H9 (cell line): ENCODE data around the gene SLC16A11. TPM values are rescaled to one million over a fixed set of nuclear protein-coding genes. Genes with fewer than 3 reads are reported as not detected.

Experiments
- DNase-seq: peaks from one replicate; pipeline ENCODE4 v3.0.0-alpha.2; 2017
- H2AFZ ChIP-seq: one replicate; pipeline ENCODE4 v1.6.1; 2013; ENCODE audit warnings: mild to moderate bottlenecking, low read length, control low read depth, moderate library complexity
- H2AK5ac ChIP-seq: 2 replicates; pipeline ENCODE4 v1.6.1; 2013; ENCODE audit warnings: low read length, control low read depth, mixed read lengths; ENCODE audit not compliant: insufficient read length
- H2BK120ac ChIP-seq: one replicate; pipeline ENCODE4 v1.6.1; 2013; ENCODE audit warnings: low read depth, mild to moderate bottlenecking, low read length, control low read depth, inconsistent platforms; ENCODE audit not compliant: poor library complexity, severe bottlenecking
- H2BK12ac ChIP-seq: 2 replicates; pipeline ENCODE4 v1.6.1; 2013; ENCODE audit warnings: low read length, control low read depth, mixed read lengths, low read depth; ENCODE audit not compliant: insufficient read length
- H2BK15ac ChIP-seq: 2 replicates; pipeline ENCODE4 v1.6.1; 2013; ENCODE audit warnings: low read depth, low read length, control low read depth
- H2BK20ac ChIP-seq: one replicate; pipeline ENCODE4 v1.6.1; 2013; ENCODE audit warnings: low read depth, mild to moderate bottlenecking, low read length, control low read depth, inconsistent platforms; ENCODE audit not compliant: poor library complexity, severe bottlenecking
- H2BK5ac ChIP-seq: 2 replicates; pipeline ENCODE4 v1.6.1; 2013; ENCODE audit warnings: low read length, control low read depth, mixed read lengths; ENCODE audit not compliant: insufficient read length
- H3K14ac ChIP-seq: 2 replicates; pipeline ENCODE4 v1.6.1; 2013; ENCODE audit warnings: low read length, control low read depth; ENCODE audit not compliant: insufficient read depth
- H3K18ac ChIP-seq: 2 replicates; pipeline ENCODE4 v1.6.1; 2013; ENCODE audit warnings: low read depth, mild to moderate bottlenecking, mixed read lengths, low read length, control low read depth; ENCODE audit not compliant: insufficient read length
- H3K23ac ChIP-seq: 2 replicates; pipeline ENCODE4 v1.6.1; 2013; ENCODE audit warnings: low read length, control low read depth, mixed read lengths, low read depth; ENCODE audit not compliant: insufficient read length
- H3K23me2 ChIP-seq: 2 replicates; pipeline ENCODE4 v1.6.1; 2013; ENCODE audit warnings: low read depth, mild to moderate bottlenecking, mixed read lengths, low read length, control low read depth; ENCODE audit not compliant: insufficient read length, poor library complexity, severe bottlenecking
- H3K27ac ChIP-seq: 2 replicates; pipeline ENCODE4 v1.5.1; 2013; ENCODE audit warnings: low read length, control low read depth, mixed read lengths, low read depth; ENCODE audit not compliant: insufficient read length
- H3K27me3 ChIP-seq: 2 replicates; pipeline ENCODE4 v1.6.1; 2013; ENCODE audit warnings: low read length, control low read depth, inconsistent platforms; ENCODE audit not compliant: insufficient read depth
- H3K4ac ChIP-seq: 2 replicates; pipeline ENCODE4 v1.6.1; 2013; ENCODE audit warnings: low read depth, mild to moderate bottlenecking, control low read depth, inconsistent platforms, low read length, moderate library complexity
- H3K4me1 ChIP-seq: 2 replicates; pipeline ENCODE4 v1.6.1; 2013; ENCODE audit warnings: low read length, control low read depth, inconsistent platforms; ENCODE audit not compliant: insufficient read depth
- H3K4me2 ChIP-seq: 2 replicates; pipeline ENCODE4 v1.6.1; 2013; ENCODE audit warnings: low read length, control low read depth, mixed read lengths; ENCODE audit not compliant: insufficient read length, insufficient read depth
- H3K56ac ChIP-seq: 2 replicates; pipeline ENCODE4 v1.6.1; 2013; ENCODE audit warnings: low read depth, mild to moderate bottlenecking, mixed read lengths, low read length, control low read depth; ENCODE audit not compliant: insufficient read length
- H3K79me1 ChIP-seq: 2 replicates; pipeline ENCODE4 v1.6.1; 2013; ENCODE audit warnings: low read depth, mild to moderate bottlenecking, moderate library complexity, low read length, control low read depth, inconsistent platforms; ENCODE audit not compliant: insufficient read depth, poor library complexity, severe bottlenecking
- H3K79me2 ChIP-seq: 2 replicates; pipeline ENCODE4 v1.6.1; 2013; ENCODE audit warnings: low read length, control low read depth, inconsistent platforms; ENCODE audit not compliant: insufficient read depth
- H3K9ac ChIP-seq: 2 replicates; pipeline ENCODE4 v1.6.1; 2013; ENCODE audit warnings: low read length, control low read depth, mixed read lengths; ENCODE audit not compliant: insufficient read length; ENCODE audit errors: extremely low read depth
- H3K9me3 ChIP-seq: one replicate; pipeline ENCODE4 v1.6.1; 2013; ENCODE audit warnings: low read depth, low read length, inconsistent platforms; ENCODE audit not compliant: control insufficient read depth
- H3T11ph ChIP-seq: one replicate; pipeline ENCODE4 v1.6.1; 2013; ENCODE audit warnings: mild to moderate bottlenecking, low read length, control low read depth, inconsistent platforms
- H4K20me1 ChIP-seq: one replicate; pipeline ENCODE4 v1.6.1; 2013; ENCODE audit not compliant: control insufficient read depth, insufficient read length, insufficient read depth
- H4K5ac ChIP-seq: 2 replicates; pipeline ENCODE4 v1.6.1; 2013; ENCODE audit warnings: low read depth, mild to moderate bottlenecking, mixed read lengths, low read length, control low read depth; ENCODE audit not compliant: insufficient read length
- H4K8ac ChIP-seq: replicated peaks from 2 replicates; pipeline ENCODE4 v1.6.1; 2013; ENCODE audit warnings: low read length, control low read depth, mixed read lengths, low read depth; ENCODE audit not compliant: insufficient read length
- H4K91ac ChIP-seq: 2 replicates; pipeline ENCODE4 v1.6.1; 2013; ENCODE audit warnings: low read depth, mild to moderate bottlenecking, moderate library complexity, mixed read lengths, low read length, control low read depth; ENCODE audit not compliant: insufficient read length
- H3K27ac Mint-ChIP-seq, 3 experiments: 2 replicates in 2 of 3; 3 replicates in 1 of 3; pipeline ENCODE4 v1.8.0; 2020 to 2021; ENCODE audit warnings: mixed read lengths in 3 of 3, mild to moderate bottlenecking in 1 of 3, moderate library complexity in 1 of 3
- H3K27me3 Mint-ChIP-seq: 2 replicates; pipeline ENCODE4 v1.8.0; 2021; ENCODE audit warnings: low read depth, mild to moderate bottlenecking, moderate library complexity, mixed read lengths
- H3K36me3 Mint-ChIP-seq, 3 experiments: 2 replicates in 2 of 3; 3 replicates in 1 of 3; pipeline ENCODE4 v1.8.0; 2020 to 2021; ENCODE audit warnings: low read depth in 3 of 3, mixed read lengths in 3 of 3; ENCODE audit not compliant: insufficient read depth in 1 of 3
- H3K4me1 Mint-ChIP-seq, 2 experiments: 2 replicates each; pipeline ENCODE4 v1.8.0; 2020; ENCODE audit warnings: mixed read lengths in 2 of 2
- H3K4me3 Mint-ChIP-seq, 2 experiments: 2 replicates in 1 of 2; 3 replicates in 1 of 2; pipeline ENCODE4 v1.8.0; 2020 to 2021; ENCODE audit warnings: mild to moderate bottlenecking in 2 of 2, mixed read lengths in 2 of 2, moderate library complexity in 1 of 2
- H3K9me3 Mint-ChIP-seq, 2 experiments: 2 replicates in 1 of 2; 3 replicates in 1 of 2; pipeline ENCODE4 v1.8.0; 2020; ENCODE audit warnings: mild to moderate bottlenecking in 2 of 2, mixed read lengths in 2 of 2, moderate library complexity in 1 of 2
- CTCF ChIP-seq: fragments of 200-600 bp; sonication (generic); conservative IDR thresholded peaks from 3 replicates; pipeline ENCODE4 v1.8.0; 2021; ENCODE audit warnings: antibody characterized with exemption, mild to moderate bottlenecking
- WGBS: extraction: QIAGEN DNeasy Blood & Tissue Kit; methylation state at CpG from one replicate; pipeline ENCODE4 v1.1.7; 2013; ENCODE audit warnings: missing lambda C conversion rate, low lambda C conversion rate, mixed read lengths; ENCODE audit not compliant: insufficient read length; ENCODE audit errors: extremely low coverage; 5-methylcytosine and 5-hydroxymethylcytosine counted together
- total RNA-seq: library from RNA; stranded (reverse); gene quantifications from 2 replicates; pipeline ENCODE4 v1.2.1, GENCODE V29; 2021

The SLC16A11 gene
- total RNA-seq, 1 experiment from 2014 or later, result 0.13 TPM

GRCh38 chr17:7060165-7060891 is 16.4 kb upstream of the SLC16A11 start:
- no peak overlapping the region for H3K56ac ChIP-seq
- H4K91ac ChIP-seq, result no peak overlapping the region
- TF ChIP-seq CTCF, result no peak
- no peaks in the 10 kb centered on the region for H3K4me1 ChIP-seq
- H3K27ac Mint-ChIP-seq, result no peak overlapping the region
- no peaks in the 10 kb centered on the region; a peak in 1 of 7 replicates for H3K36me3 Mint-ChIP-seq
- no peak overlapping the region for H3K4ac ChIP-seq
- no peak for DNase-seq
- no peak overlapping the region for H2BK20ac ChIP-seq
- H2BK12ac ChIP-seq, result no peak overlapping the region
- H3K4me1 Mint-ChIP-seq, result peaks cover 3 to 4% of the 10 kb centered on the region in 2 experiments; a peak in 3 of 4 replicates
- H3K9ac ChIP-seq, result no peak overlapping the region
- no peaks in the 10 kb centered on the region for H3K79me1 ChIP-seq
- H3K14ac ChIP-seq, result no peak overlapping the region
- no peak overlapping the region for H2AFZ ChIP-seq
- no peaks in the 10 kb centered on the region for H3K27me3 ChIP-seq
- H3K9me3 Mint-ChIP-seq, result no peaks in the 10 kb centered on the region; a peak in 2 of 5 replicates
- H2BK15ac ChIP-seq, result no peak overlapping the region
- no CpG with 5 or more reads among the region's 6 CpGs for WGBS
- no peak overlapping the region for H2AK5ac ChIP-seq
- no peak overlapping the region for H2BK120ac ChIP-seq
- no peak overlapping the region for H3K23ac ChIP-seq
- H3K23me2 ChIP-seq, result no peaks in the 10 kb centered on the region
- no peak overlapping the region for H3K27ac ChIP-seq
- H3K4me3 Mint-ChIP-seq, result no peak overlapping the region
- H3K9me3 ChIP-seq, result no peaks in the 10 kb centered on the region
- no peaks in the 10 kb centered on the region for H3K79me2 ChIP-seq
- no peak overlapping the region for H3K18ac ChIP-seq
- peaks cover 23% of the 10 kb centered on the region for H3K27me3 Mint-ChIP-seq
- H4K8ac ChIP-seq, result no peak overlapping the region
- no peak overlapping the region for H4K5ac ChIP-seq
- no peak overlapping the region for H3T11ph ChIP-seq
- no peaks in the 10 kb centered on the region for H4K20me1 ChIP-seq
- no peak overlapping the region for H3K4me2 ChIP-seq
- H2BK5ac ChIP-seq, result no peak overlapping the region
